Measurements from ENCODE around the gene LBX2. TPM values are rescaled to one million over a fixed set of nuclear protein-coding genes. Genes with fewer than 3 reads are reported as not detected.
"Not testable (repeated sequence)": the region's sequence is repeated elsewhere in the genome, so short reads cannot be mapped to it uniquely, and the experiment has no call there.

LBX2 gene
- total and polyA plus RNA-seq, 4 experiments from 2014 or later = 0.23 to 0.30 TPM; not detected in 2

DNA sequence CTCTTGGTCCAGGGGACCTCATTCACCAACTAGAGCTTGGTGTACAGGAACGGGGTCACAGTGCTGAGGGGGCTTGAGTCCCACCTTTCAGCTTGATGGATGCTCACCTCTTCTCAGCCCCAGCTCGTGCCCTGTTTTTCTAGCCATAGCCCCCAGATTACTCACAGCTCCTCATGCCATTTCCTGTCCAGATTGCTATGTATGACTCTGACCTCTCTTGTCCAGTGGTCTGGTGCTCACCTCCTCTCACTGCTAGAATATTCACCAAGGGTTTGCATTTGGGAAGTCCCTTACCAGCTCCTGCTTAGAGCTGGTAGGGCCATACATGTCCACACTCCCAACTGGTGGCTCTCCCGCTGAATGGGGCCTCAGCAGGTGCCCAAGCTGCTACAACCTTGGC, 5.9 kb downstream of the LBX2 start:
- DNase-seq = no peak
- peak overlapping the region in 1 of 7 donors; percentile 11 for H3K27ac Mint-ChIP-seq
- POLR2A ChIA-PET (ENCODE audit: partially characterized antibody) = interaction anchor here (1.1 to 1.7 kb wide), 4 partner anchors 10 to 36 kb away, joined by 3 to 7 read pairs (median 5); partner anchors contain the start of genes AUP1, CCDC142, HTRA2 and TTC31

DNA sequence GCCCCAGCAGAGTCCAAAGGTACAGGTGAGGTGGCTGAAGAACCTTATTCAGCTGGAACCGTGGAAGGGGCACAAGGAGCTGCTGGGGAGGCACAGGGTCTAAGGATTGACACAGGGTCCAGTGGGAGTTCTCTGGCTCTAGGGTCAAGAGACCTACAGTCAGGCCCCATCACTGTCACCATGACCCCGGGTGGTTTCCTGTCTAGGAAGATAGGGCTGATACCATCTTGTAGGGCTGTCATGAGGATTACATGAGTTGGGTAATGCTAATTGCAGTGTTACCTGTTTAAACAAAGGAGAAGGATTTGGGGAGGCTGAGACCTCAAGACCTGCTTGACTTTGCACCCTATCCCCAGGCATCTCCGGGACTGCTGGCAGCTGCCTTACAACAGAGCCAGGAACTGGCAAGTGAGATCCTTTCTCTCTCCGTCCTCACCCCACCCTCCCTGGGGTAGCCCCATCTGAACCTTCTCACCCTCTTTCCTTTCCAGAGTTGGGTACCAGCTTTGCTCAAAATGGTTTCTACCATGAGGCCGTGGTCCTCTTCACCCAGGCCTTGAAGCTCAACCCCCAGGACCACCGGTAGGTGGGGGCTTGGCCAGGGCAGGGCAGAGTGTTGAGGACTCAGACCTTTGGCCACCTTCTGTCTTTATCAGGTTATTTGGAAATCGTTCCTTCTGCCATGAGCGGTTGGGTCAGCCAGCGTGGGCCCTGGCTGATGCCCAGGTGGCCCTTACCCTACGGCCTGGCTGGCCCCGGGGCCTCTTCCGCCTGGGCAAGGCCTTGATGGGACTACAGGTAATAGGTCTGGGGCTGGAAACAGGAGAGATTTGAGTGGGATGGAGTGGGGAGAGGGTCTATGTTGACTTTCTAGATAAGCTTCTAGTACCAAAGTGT, 7.5 kb downstream of the LBX2 start:
- H3K4me1 Mint-ChIP-seq = peaks cover 0 to 3% (median under 1%) of the 10 kb centered on the region in 4 donors
- H3K4me3 Mint-ChIP-seq = no peak overlapping the region
- no peak for DNase-seq
- Histone ChIP-seq H3K36me3 (ENCODE audit: insufficient read depth, low read length) (peaks cover 50% of the 10 kb centered on the region), H3K4me1 (ENCODE audit: insufficient read depth, low read length) (no peaks in the 10 kb centered on the region), H3K27ac (ENCODE audit: low read depth, low read length) (no peak overlapping the region), H3K9me3 (ENCODE audit: control insufficient read depth in 1 of 2, low read length in 2 of 2) (no peaks in the 10 kb centered on the region), H3K27me3 (ENCODE audit: insufficient read depth, low read length) (peaks cover under 1% of the 10 kb centered on the region), H3K4me3 (ENCODE audit: low read length in 2 of 2) (no peak overlapping the region)
- H3K27ac Mint-ChIP-seq = no peak overlapping the region
- peaks cover 42 to 52% of the 10 kb centered on the region in 2 donors for H3K36me3 Mint-ChIP-seq
- H3K27me3 Mint-ChIP-seq = no peaks in the 10 kb centered on the region
- ChIA-PET CTCF (ENCODE audit: partially characterized antibody) (interaction anchor here (1.0 kb wide), 1 partner anchor 95 kb away, joined by 3 read pairs; no protein-coding TSS in a partner anchor), POLR2A (ENCODE audit: partially characterized antibody) (interaction anchor here (1.7 to 2.6 kb wide), 2 partner anchors 12 to 38 kb away, joined by 5 to 9 read pairs; partner anchors contain the start of genes AUP1 and HTRA2)
- intact Hi-C loops (cut with micrococcal nuclease) = no loop called here
- H3K9me3 Mint-ChIP-seq = no peaks in the 10 kb centered on the region

More for the DNA sequence above, 5.9 kb downstream of the LBX2 start:
- Mint-ChIP-seq H3K36me3 (peaks cover 40 to 50% of the 10 kb centered on the region in 2 donors), H3K4me1 (peaks cover 5 to 14% (median 8%) of the 10 kb centered on the region in 4 donors), H3K27me3 (peaks cover 4 to 6% of the 10 kb centered on the region in 2 donors), H3K4me3 (no peak overlapping the region), H3K9me3 (no peaks in the 10 kb centered on the region)
- Histone ChIP-seq H3K4me3 (ENCODE audit: low read length in 2 of 2) (no peak overlapping the region), H3K9me3 (ENCODE audit: control insufficient read depth in 1 of 2, low read length in 2 of 2) (no peaks in the 10 kb centered on the region), H3K27me3 (ENCODE audit: insufficient read depth, low read length) (peaks cover 5% of the 10 kb centered on the region), H3K36me3 (ENCODE audit: insufficient read depth, low read length) (peaks cover 50% of the 10 kb centered on the region), H3K4me1 (ENCODE audit: insufficient read depth, low read length) (peaks cover 11% of the 10 kb centered on the region), H3K27ac (ENCODE audit: low read depth, low read length) (no peak overlapping the region)
- intact Hi-C loops (cut with micrococcal nuclease) = no loop called here
- CTCF ChIA-PET (ENCODE audit: partially characterized antibody) = interaction anchor here (1.1 to 1.2 kb wide), 2 partner anchors 10 to 94 kb away, joined by 3 to 4 read pairs; no protein-coding TSS in a partner anchor

- CTCF ChIA-PET (ENCODE audit: partially characterized antibody) = interaction anchor here (1.0 to 11.3 kb wide), 2 partner anchors 43 to 98 kb away, joined by 3 to 141 read pairs; no protein-coding TSS in a partner anchor
- Histone ChIP-seq H3K36me3 (ENCODE audit: insufficient read depth, low read length) (peaks cover 50% of the 10 kb centered on the region), H3K4me3 (ENCODE audit: low read length in 2 of 2) (no peak overlapping the region), H3K4me1 (ENCODE audit: insufficient read depth, low read length) (no peaks in the 10 kb centered on the region), H3K27ac (ENCODE audit: low read depth, low read length) (no peak overlapping the region), H3K9me3 (ENCODE audit: control insufficient read depth in 1 of 2, low read length in 2 of 2) (no peaks in the 10 kb centered on the region), H3K27me3 (ENCODE audit: insufficient read depth, low read length) (no peaks in the 10 kb centered on the region)
- POLR2A ChIA-PET (ENCODE audit: partially characterized antibody) = interaction anchor here (1.0 to 1.6 kb wide), 2 partner anchors 17 to 32 kb away, joined by 3 to 4 read pairs; partner anchors contain the start of genes PCGF1 and WBP1
- H3K27me3 Mint-ChIP-seq = no peaks in the 10 kb centered on the region
- H3K36me3 Mint-ChIP-seq = peaks cover 49 to 61% of the 10 kb centered on the region in 2 donors
- intact Hi-C loops (cut with micrococcal nuclease) = loop anchor here (10.0 kb wide), 1 partner anchor 165 kb away; the partner anchor contains the start of gene SEMA4F
- no peak overlapping the region for H3K4me3 Mint-ChIP-seq
- no peak overlapping the region for H3K27ac Mint-ChIP-seq
- H3K4me1 Mint-ChIP-seq = peaks cover 0 to 8% (median 2%) of the 10 kb centered on the region in 4 donors
- DNase-seq = no peak
- no peaks in the 10 kb centered on the region for H3K9me3 Mint-ChIP-seq
Observed at GRCh38 chr2:74489906-74490305, 9.5 kb downstream of the LBX2 start.

DNA sequence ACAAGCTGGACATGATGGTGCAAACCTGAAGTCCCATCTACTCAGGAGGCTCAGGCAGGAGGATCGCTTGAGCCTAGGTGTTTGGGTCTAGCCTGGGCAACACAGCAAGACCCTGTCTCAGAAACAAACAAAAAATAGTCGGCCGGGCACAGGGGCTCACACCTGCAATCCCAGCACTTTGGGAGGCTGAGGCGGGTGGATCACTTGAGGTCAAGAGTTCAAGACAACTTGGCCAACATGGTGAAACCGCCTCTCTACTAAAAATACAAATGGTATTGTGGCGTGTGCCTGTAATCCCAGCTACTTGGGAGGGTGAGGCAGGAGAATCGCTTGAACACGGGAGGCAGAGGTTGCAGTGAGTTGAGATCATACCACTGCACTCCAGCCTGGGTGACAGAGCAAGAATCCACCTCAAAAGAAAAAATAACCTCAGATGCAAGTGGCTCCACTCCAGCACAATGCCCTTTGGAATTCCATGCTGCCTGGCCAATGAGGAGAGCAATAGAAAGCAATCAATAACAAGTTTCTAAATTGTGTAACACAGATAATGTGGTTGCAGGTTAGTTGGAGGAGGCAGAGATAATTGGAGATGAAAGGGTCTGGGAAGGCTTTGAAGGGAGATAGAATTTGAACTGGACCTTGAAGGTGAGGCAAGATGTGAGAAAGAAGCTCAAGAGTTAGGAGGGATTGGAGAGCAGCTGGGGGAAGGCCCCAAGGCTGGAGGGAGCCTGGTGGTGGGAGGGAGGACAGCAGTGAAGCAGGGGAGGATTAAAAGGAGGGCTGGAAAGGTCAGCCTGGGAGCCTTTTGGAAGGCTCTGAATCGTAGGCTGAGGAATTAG, 10.5 kb downstream of the LBX2 start:
- Mint-ChIP-seq H3K4me3 (no peak overlapping the region), H3K4me1 (peaks cover 0 to 8% (median 3%) of the 10 kb centered on the region in 4 donors), H3K9me3 (no peaks in the 10 kb centered on the region), H3K36me3 (peaks cover 49 to 55% of the 10 kb centered on the region in 2 donors), H3K27me3 (no peaks in the 10 kb centered on the region), H3K27ac (no peak overlapping the region)
- POLR2A ChIA-PET (ENCODE audit: partially characterized antibody) = interaction anchor here (1.0 to 1.6 kb wide), 3 partner anchors 12 to 31 kb away, joined by 3 to 5 read pairs (median 4); partner anchors contain the start of genes PCGF1 and WBP1
- intact Hi-C loops (cut with micrococcal nuclease) = loop anchor here (10.0 kb wide), 1 partner anchor 166 kb away; the partner anchor contains the start of gene SEMA4F
- Histone ChIP-seq H3K36me3 (ENCODE audit: insufficient read depth, low read length) (peaks cover 45% of the 10 kb centered on the region), H3K27ac (ENCODE audit: low read depth, low read length) (no peak overlapping the region), H3K27me3 (ENCODE audit: insufficient read depth, low read length) (no peaks in the 10 kb centered on the region), H3K4me1 (ENCODE audit: insufficient read depth, low read length) (peaks cover 5% of the 10 kb centered on the region), H3K9me3 (ENCODE audit: control insufficient read depth in 1 of 2, low read length in 2 of 2) (no peaks in the 10 kb centered on the region), H3K4me3 (ENCODE audit: low read length in 2 of 2) (no peak overlapping the region)
- CTCF ChIA-PET (ENCODE audit: partially characterized antibody) = interaction anchor here (1.0 to 11.3 kb wide), 2 partner anchors 44 to 99 kb away, joined by 3 to 141 read pairs; no protein-coding TSS in a partner anchor
- no peak for DNase-seq

DNA sequence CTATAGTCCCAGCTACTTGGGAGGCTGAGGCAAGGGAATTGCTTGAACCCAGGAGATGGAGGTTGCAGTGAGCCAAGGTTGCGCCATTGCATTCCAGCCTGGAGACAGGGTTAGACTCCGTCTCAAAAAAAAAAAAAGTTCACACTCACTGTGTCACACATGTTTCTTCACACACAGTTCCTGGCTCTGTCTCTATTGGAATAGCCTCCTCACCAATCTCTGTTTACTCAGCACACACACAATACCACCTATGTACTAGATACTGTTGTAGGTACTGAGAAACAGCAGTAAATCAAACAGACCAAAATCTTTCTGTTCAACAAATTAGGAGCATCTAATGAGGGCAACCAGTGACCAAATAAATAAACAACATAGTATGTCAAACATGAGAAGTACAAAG, 13.3 kb downstream of the LBX2 start:
- ChIA-PET POLR2A (ENCODE audit: partially characterized antibody) (no interaction called here), CTCF (ENCODE audit: partially characterized antibody) (interaction anchor here (11.3 kb wide), 1 partner anchor 102 kb away, joined by 141 read pairs; no protein-coding TSS in a partner anchor)
- Mint-ChIP-seq H3K27ac (no peak overlapping the region), H3K36me3 (peaks cover 30 to 41% of the 10 kb centered on the region in 2 donors), H3K9me3 (no peaks in the 10 kb centered on the region), H3K4me1 (peaks cover 12 to 26% (median 17%) of the 10 kb centered on the region in 4 donors), H3K4me3 (peak overlapping the region in 1 of 8 donors; percentile 41), H3K27me3 (no peaks in the 10 kb centered on the region)
- Histone ChIP-seq H3K4me1 (ENCODE audit: insufficient read depth, low read length) (peaks cover 23% of the 10 kb centered on the region), H3K27me3 (ENCODE audit: insufficient read depth, low read length) (no peaks in the 10 kb centered on the region), H3K4me3 (ENCODE audit: low read length in 2 of 2) (no peak overlapping the region), H3K36me3 (ENCODE audit: insufficient read depth, low read length) (peaks cover 17% of the 10 kb centered on the region), H3K9me3 (ENCODE audit: control insufficient read depth in 1 of 2, low read length in 2 of 2) (no peaks in the 10 kb centered on the region), H3K27ac (ENCODE audit: low read depth, low read length) (no peak overlapping the region)
- intact Hi-C loops (cut with micrococcal nuclease) = loop anchor here (10.0 kb wide), 1 partner anchor 169 kb away; the partner anchor contains the start of gene SEMA4F
- no peak for DNase-seq

- Mint-ChIP-seq H3K4me3 (peak overlapping the region; percentile 99 to 100 (median 100)), H3K36me3 (peaks cover 19 to 36% of the 10 kb centered on the region in 2 donors), H3K4me1 (peaks cover 17 to 43% (median 25%) of the 10 kb centered on the region in 4 donors), H3K27ac (peak overlapping the region; percentile 91 to 100 (median 100))
- H3K4me1 ChIP-seq (ENCODE audit: insufficient read depth, low read length) = peaks cover 28% of the 10 kb centered on the region
- H3K4me3 ChIP-seq (ENCODE audit: low read length in 2 of 2) = peak overlapping the region; percentile 57 to 100
- intact Hi-C loops (cut with micrococcal nuclease) = loop anchor here (1.0 to 10.0 kb wide), 12 partner anchors 11 to 393 kb away; partner anchors contain the start of genes C2orf81, DOK1, MOB1A and MRPL53
- not testable (repeated sequence) for H3K9me3 ChIP-seq (ENCODE audit: control insufficient read depth in 1 of 2, low read length in 2 of 2); H3K27me3 Mint-ChIP-seq; H3K9me3 Mint-ChIP-seq; H3K36me3 ChIP-seq (ENCODE audit: insufficient read depth, low read length); DNase-seq; H3K27me3 ChIP-seq (ENCODE audit: insufficient read depth, low read length)
- ChIA-PET POLR2A (ENCODE audit: partially characterized antibody) (interaction anchor here (0.8 to 14.3 kb wide), 24 partner anchors 10 to 746 kb away, joined by 3 to 516 read pairs (median 6); partner anchors contain the start of genes AUP1, C2orf81, HTRA2 and INO80B), CTCF (ENCODE audit: partially characterized antibody) (interaction anchor here (0.6 to 11.3 kb wide), 20 partner anchors 9 to 747 kb away, joined by 3 to 141 read pairs (median 8); partner anchors contain the start of genes AUP1, DQX1, HTRA2 and INO80B)
- peak overlapping the region; percentile 91 for H3K27ac ChIP-seq (ENCODE audit: low read depth, low read length)
Observed at GRCh38 chr2:74483675-74484164, 15.7 kb downstream of the LBX2 start.
